ENCODE measurements around the gene COL4A6.
A peak's percentile ranks its signal among the peaks of the same experiment; 100 is the strongest.

The COL4A6 gene

GRCh38 chrX:108442901-108443464, 4.8 kb upstream of the COL4A6 start:
- Histone ChIP-seq H3K4me3 (ENCODE audit: low read depth in 1 of 5, low read length in 5 of 5) (no peak overlapping the region), H3K9me3 (ENCODE audit: control insufficient read depth in 5 of 5, low read length in 5 of 5) (peaks cover 0 to 2% (median 0%) of the 10 kb centered on the region in 5 donors), H3K4me1 (ENCODE audit: control insufficient read depth in 5 of 5, insufficient read depth in 5 of 5, low read length in 5 of 5) (peaks cover 0 to 13% (median 5%) of the 10 kb centered on the region in 5 donors), H3K27ac (ENCODE audit: low read depth, low read length) (no peak overlapping the region), H3K9ac (ENCODE audit: low read length in 5 of 5) (no peak overlapping the region), H3K27me3 (ENCODE audit: control insufficient read depth in 5 of 5, insufficient read depth in 4 of 5, low read length in 5 of 5) (peaks cover 7 to 18% (median 13%) of the 10 kb centered on the region in 5 donors), H3K36me3 (ENCODE audit: control insufficient read depth in 5 of 5, insufficient read depth in 5 of 5, low read length in 5 of 5) (no peaks in the 10 kb centered on the region)

- Histone ChIP-seq H3K4me3 (ENCODE audit: low read depth in 1 of 5, low read length in 5 of 5) (peak overlapping the region; percentile 47 to 77 (median 55)), H3K27me3 (ENCODE audit: control insufficient read depth in 5 of 5, insufficient read depth in 4 of 5, low read length in 5 of 5) (peaks cover 13 to 25% (median 18%) of the 10 kb centered on the region in 5 donors), H3K27ac (ENCODE audit: low read depth, low read length) (no peak overlapping the region), H3K4me1 (ENCODE audit: control insufficient read depth in 5 of 5, insufficient read depth in 5 of 5, low read length in 5 of 5) (peaks cover 0 to 17% (median 5%) of the 10 kb centered on the region in 5 donors), H3K9me3 (ENCODE audit: control insufficient read depth in 5 of 5, low read length in 5 of 5) (peaks cover 0 to 2% (median 0%) of the 10 kb centered on the region in 5 donors), H3K9ac (ENCODE audit: low read length in 5 of 5) (peak overlapping the region in 2 of 5 donors; percentile 6 to 62), H3K36me3 (ENCODE audit: control insufficient read depth in 5 of 5, insufficient read depth in 5 of 5, low read length in 5 of 5) (no peaks in the 10 kb centered on the region)
Measured at GRCh38 chrX:108439961-108440696, 1.9 kb upstream of the COL4A6 start.

GRCh38 chrX:108439426-108439942, 1.3 kb upstream of the COL4A6 start, which contains the start of gene COL4A5:
Gene COL4A5, plus strand, starts transcription at chrX:108439838. Its CDS starts 288 bp downstream, at chrX:108440126.
- Histone ChIP-seq H3K9ac (ENCODE audit: low read length in 5 of 5) (peak within 1 kb of the TSS in 2 of 5 donors; percentile 6 to 62), H3K4me1 (ENCODE audit: control insufficient read depth in 5 of 5, insufficient read depth in 5 of 5, low read length in 5 of 5) (peaks cover 0 to 17% (median 5%) of the 10 kb centered on the region in 5 donors), H3K9me3 (ENCODE audit: control insufficient read depth in 5 of 5, low read length in 5 of 5) (peaks cover 0 to 1% (median 0%) of the 10 kb centered on the region in 5 donors), H3K36me3 (ENCODE audit: control insufficient read depth in 5 of 5, insufficient read depth in 5 of 5, low read length in 5 of 5) (no peaks in the 10 kb centered on the region), H3K27ac (ENCODE audit: low read depth, low read length) (no peak within 1 kb of the TSS), H3K27me3 (ENCODE audit: control insufficient read depth in 5 of 5, insufficient read depth in 4 of 5, low read length in 5 of 5) (peaks cover 14 to 27% (median 18%) of the 10 kb centered on the region in 5 donors), H3K4me3 (ENCODE audit: low read depth in 1 of 5, low read length in 5 of 5) (peak within 1 kb of the TSS; percentile 47 to 77 (median 55))

- peaks cover 0 to 17% (median 5%) of the 10 kb centered on the region in 5 donors for H3K4me1 ChIP-seq (ENCODE audit: control insufficient read depth in 5 of 5, insufficient read depth in 5 of 5, low read length in 5 of 5)
- no peak overlapping the region for H3K27ac ChIP-seq (ENCODE audit: low read depth, low read length)
- no peaks in the 10 kb centered on the region for H3K9me3 ChIP-seq (ENCODE audit: control insufficient read depth in 5 of 5, low read length in 5 of 5)
- H3K9ac ChIP-seq (ENCODE audit: low read length in 5 of 5) = no peak overlapping the region
- H3K4me3 ChIP-seq (ENCODE audit: low read depth in 1 of 5, low read length in 5 of 5) = peak overlapping the region in 1 of 5 donors; percentile 19
- H3K36me3 ChIP-seq (ENCODE audit: control insufficient read depth in 5 of 5, insufficient read depth in 5 of 5, low read length in 5 of 5) = no peaks in the 10 kb centered on the region
- peaks cover 14 to 29% (median 18%) of the 10 kb centered on the region in 5 donors for H3K27me3 ChIP-seq (ENCODE audit: control insufficient read depth in 5 of 5, insufficient read depth in 4 of 5, low read length in 5 of 5)
Measured at GRCh38 chrX:108437349-108438109, 693 bp downstream of the COL4A6 start.

GRCh38 chrX:108435261-108435660, 3.0 kb downstream of the COL4A6 start:
- Histone ChIP-seq H3K4me3 (ENCODE audit: low read depth in 1 of 5, low read length in 5 of 5) (no peak overlapping the region), H3K36me3 (ENCODE audit: control insufficient read depth in 5 of 5, insufficient read depth in 5 of 5, low read length in 5 of 5) (no peaks in the 10 kb centered on the region), H3K27ac (ENCODE audit: low read depth, low read length) (no peak overlapping the region), H3K4me1 (ENCODE audit: control insufficient read depth in 5 of 5, insufficient read depth in 5 of 5, low read length in 5 of 5) (peaks cover 0 to 12% (median 4%) of the 10 kb centered on the region in 5 donors), H3K27me3 (ENCODE audit: control insufficient read depth in 5 of 5, insufficient read depth in 4 of 5, low read length in 5 of 5) (peaks cover 14 to 23% (median 18%) of the 10 kb centered on the region in 5 donors), H3K9me3 (ENCODE audit: control insufficient read depth in 5 of 5, low read length in 5 of 5) (no peaks in the 10 kb centered on the region), H3K9ac (ENCODE audit: low read length in 5 of 5) (no peak overlapping the region)

GRCh38 chrX:108426262-108426661, 12.0 kb downstream of the COL4A6 start:
- no peaks in the 10 kb centered on the region for H3K9me3 ChIP-seq (ENCODE audit: control insufficient read depth in 5 of 5, low read length in 5 of 5)
- no peaks in the 10 kb centered on the region for H3K36me3 ChIP-seq (ENCODE audit: control insufficient read depth in 5 of 5, insufficient read depth in 5 of 5, low read length in 5 of 5)
- no peak overlapping the region for H3K4me3 ChIP-seq (ENCODE audit: low read depth in 1 of 5, low read length in 5 of 5)
- H3K27ac ChIP-seq (ENCODE audit: low read depth, low read length) = no peak overlapping the region
- peaks cover 0 to 7% (median 5%) of the 10 kb centered on the region in 5 donors for H3K27me3 ChIP-seq (ENCODE audit: control insufficient read depth in 5 of 5, insufficient read depth in 4 of 5, low read length in 5 of 5)
- no peak overlapping the region for H3K9ac ChIP-seq (ENCODE audit: low read length in 5 of 5)
- H3K4me1 ChIP-seq (ENCODE audit: control insufficient read depth in 5 of 5, insufficient read depth in 5 of 5, low read length in 5 of 5) = no peaks in the 10 kb centered on the region

GRCh38 chrX:108420481-108420880, 17.7 kb downstream of the COL4A6 start:
- H3K27me3 ChIP-seq (ENCODE audit: control insufficient read depth in 5 of 5, insufficient read depth in 4 of 5, low read length in 5 of 5) = peaks cover 0 to 16% (median 4%) of the 10 kb centered on the region in 5 donors
- no peak overlapping the region for H3K9ac ChIP-seq (ENCODE audit: low read length in 5 of 5)
- no peak overlapping the region for H3K27ac ChIP-seq (ENCODE audit: low read depth, low read length)
- no peak overlapping the region for H3K4me3 ChIP-seq (ENCODE audit: low read depth in 1 of 5, low read length in 5 of 5)
- H3K4me1 ChIP-seq (ENCODE audit: control insufficient read depth in 5 of 5, insufficient read depth in 5 of 5, low read length in 5 of 5) = no peaks in the 10 kb centered on the region
- no peaks in the 10 kb centered on the region for H3K9me3 ChIP-seq (ENCODE audit: control insufficient read depth in 5 of 5, low read length in 5 of 5)
- no peaks in the 10 kb centered on the region for H3K36me3 ChIP-seq (ENCODE audit: control insufficient read depth in 5 of 5, insufficient read depth in 5 of 5, low read length in 5 of 5)

- H3K36me3 ChIP-seq (ENCODE audit: control insufficient read depth in 5 of 5, insufficient read depth in 5 of 5, low read length in 5 of 5) = no peaks in the 10 kb centered on the region
- no peak overlapping the region for H3K9ac ChIP-seq (ENCODE audit: low read length in 5 of 5)
- no peaks in the 10 kb centered on the region for H3K4me1 ChIP-seq (ENCODE audit: control insufficient read depth in 5 of 5, insufficient read depth in 5 of 5, low read length in 5 of 5)
- H3K4me3 ChIP-seq (ENCODE audit: low read depth in 1 of 5, low read length in 5 of 5) = no peak overlapping the region
- peaks cover 0 to 16% (median 4%) of the 10 kb centered on the region in 5 donors for H3K27me3 ChIP-seq (ENCODE audit: control insufficient read depth in 5 of 5, insufficient read depth in 4 of 5, low read length in 5 of 5)
- H3K9me3 ChIP-seq (ENCODE audit: control insufficient read depth in 5 of 5, low read length in 5 of 5) = no peaks in the 10 kb centered on the region
- no peak overlapping the region for H3K27ac ChIP-seq (ENCODE audit: low read depth, low read length)
Measured at GRCh38 chrX:108419401-108419800, 18.8 kb downstream of the COL4A6 start.

- no peaks in the 10 kb centered on the region for H3K4me1 ChIP-seq (ENCODE audit: control insufficient read depth in 5 of 5, insufficient read depth in 5 of 5, low read length in 5 of 5)
- H3K27me3 ChIP-seq (ENCODE audit: control insufficient read depth in 5 of 5, insufficient read depth in 4 of 5, low read length in 5 of 5) = peaks cover 0 to 9% (median 4%) of the 10 kb centered on the region in 5 donors
- H3K27ac ChIP-seq (ENCODE audit: low read depth, low read length) = no peak overlapping the region
- H3K4me3 ChIP-seq (ENCODE audit: low read depth in 1 of 5, low read length in 5 of 5) = no peak overlapping the region
- no peaks in the 10 kb centered on the region for H3K9me3 ChIP-seq (ENCODE audit: control insufficient read depth in 5 of 5, low read length in 5 of 5)
- H3K36me3 ChIP-seq (ENCODE audit: control insufficient read depth in 5 of 5, insufficient read depth in 5 of 5, low read length in 5 of 5) = no peaks in the 10 kb centered on the region
- H3K9ac ChIP-seq (ENCODE audit: low read length in 5 of 5) = no peak overlapping the region
Measured at GRCh38 chrX:108417257-108417656, 21.0 kb downstream of the COL4A6 start.
